ENCODE data around the gene CNPY1. TPM values are rescaled to one million over a fixed set of nuclear protein-coding genes. Genes with fewer than 3 reads are reported as not detected.

Gene CNPY1
- total RNA-seq, 1 experiment from 2014 or later, result not detected

DNA sequence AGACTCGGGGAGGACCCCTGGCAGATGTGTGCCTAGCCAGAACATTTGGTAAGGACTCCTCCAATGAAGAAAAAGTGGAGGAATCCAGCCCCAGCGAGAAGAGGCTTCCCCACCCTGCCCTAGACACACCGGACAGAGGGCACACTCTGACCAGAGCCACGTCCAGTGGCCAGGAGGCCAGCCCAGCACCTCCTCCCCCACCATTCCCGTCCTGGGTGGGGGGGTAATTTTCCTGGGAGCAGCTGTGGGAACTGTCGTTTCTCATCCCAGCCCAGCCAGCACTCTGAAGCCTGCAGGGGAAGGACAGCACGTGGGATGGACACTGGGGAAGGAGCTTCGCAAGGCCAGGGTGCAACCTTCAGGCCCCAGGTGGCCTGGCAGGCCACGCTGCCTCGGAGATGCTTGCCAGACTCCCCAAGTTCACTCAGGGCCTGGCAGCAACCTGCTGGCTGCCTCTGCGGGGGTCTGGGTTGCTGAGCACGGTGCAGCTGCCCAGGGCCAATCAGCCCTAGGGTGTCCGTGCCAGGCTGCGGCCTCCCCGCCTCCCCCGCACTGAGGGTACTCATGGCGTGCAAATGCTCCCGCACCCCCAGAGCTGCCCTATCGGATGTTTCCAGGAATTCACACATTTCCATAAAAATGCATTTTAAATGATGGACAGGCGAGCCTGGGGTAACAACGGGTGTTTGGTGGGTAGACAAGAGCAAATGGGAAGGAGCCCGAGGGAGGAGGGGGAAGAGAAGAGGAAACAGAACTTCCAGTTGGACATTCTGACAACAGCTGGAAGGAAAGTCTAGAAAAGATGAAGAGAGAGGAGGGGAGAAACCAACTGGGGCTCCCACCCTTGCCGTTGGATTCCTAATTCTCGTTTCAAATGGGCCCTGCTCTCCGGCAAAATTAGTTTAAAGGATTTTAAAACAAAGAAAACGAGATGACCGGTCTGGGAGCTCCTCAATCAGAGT is 90.3 kb downstream of the CNPY1 start:
- DNase-seq (ENCODE audit: low spot score), result no peak

DNA sequence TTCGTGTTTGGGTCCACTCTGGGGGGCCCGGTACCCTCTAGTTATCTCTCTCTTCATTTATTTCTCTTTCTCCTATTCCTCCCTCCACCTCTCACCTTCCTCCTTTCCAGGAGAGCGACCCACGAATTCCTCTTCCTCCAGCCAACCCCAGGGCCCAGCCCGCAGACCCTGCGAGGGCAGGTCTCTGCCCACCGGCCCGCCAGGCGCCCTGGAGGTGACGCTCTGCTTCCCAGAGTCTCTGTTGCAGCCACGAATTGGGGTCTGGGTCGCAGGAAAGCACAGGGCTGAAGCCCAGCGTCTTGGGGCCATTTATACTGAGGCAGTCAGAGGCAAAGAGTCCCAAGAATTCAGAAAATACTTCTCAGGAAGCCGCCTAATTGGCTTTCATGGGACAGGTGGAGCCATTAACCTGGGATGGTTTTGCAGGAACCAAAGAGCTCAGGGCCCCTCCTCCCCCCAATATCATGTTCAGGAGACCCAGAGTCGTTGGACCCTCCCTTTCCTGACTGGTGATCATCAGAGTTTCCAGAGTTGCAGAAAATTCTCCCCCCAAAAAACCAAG is 91.1 kb downstream of the CNPY1 start:
- no peak for DNase-seq (ENCODE audit: low spot score)

DNA sequence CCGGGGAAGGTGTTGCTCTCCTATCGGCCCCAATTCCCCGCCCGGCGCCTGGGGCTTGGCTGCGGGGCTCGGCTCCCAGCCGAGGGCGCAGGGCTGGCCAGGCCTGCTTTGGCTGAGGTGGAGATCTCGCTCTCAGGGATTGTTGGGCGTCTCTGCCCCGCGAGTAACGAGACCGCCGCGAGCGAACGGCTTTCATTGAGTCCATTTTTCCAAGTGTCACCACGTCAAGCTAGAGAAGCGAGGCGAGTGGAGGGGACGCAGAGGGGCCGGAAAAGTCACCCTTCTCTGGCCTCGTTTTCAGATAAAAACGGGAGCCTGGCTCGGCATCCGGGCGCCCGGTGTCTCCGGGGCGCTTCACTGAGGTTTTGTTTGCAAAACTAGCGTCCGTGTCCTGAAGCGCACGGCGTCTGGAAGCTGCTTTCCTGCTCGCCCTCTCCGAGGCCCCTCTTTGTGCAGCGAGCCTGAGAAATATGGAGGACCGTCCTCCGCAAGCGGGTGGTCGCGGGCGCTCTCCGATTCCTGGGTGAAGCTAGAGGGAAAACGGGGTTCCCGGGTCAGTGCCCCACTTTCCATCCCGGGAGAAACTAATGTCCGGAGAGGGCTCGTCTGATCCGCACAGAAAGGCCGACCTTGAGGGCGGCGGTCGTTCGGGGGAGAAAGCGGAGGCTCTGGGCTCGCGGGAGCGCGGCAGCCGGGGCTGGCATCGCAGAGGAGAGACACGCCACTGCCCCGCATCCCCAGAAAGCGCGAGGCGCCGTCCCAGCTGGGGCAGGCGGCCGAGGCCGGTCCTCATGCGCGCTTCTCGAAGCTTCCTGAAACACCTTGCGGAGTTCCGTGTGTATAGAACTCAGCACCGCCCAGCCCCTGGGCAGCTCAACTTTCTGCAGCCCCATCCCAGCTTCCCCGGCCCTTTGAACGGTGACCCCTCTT is 91.9 kb downstream of the CNPY1 start:
- no peak for DNase-seq (ENCODE audit: low spot score)

DNA sequence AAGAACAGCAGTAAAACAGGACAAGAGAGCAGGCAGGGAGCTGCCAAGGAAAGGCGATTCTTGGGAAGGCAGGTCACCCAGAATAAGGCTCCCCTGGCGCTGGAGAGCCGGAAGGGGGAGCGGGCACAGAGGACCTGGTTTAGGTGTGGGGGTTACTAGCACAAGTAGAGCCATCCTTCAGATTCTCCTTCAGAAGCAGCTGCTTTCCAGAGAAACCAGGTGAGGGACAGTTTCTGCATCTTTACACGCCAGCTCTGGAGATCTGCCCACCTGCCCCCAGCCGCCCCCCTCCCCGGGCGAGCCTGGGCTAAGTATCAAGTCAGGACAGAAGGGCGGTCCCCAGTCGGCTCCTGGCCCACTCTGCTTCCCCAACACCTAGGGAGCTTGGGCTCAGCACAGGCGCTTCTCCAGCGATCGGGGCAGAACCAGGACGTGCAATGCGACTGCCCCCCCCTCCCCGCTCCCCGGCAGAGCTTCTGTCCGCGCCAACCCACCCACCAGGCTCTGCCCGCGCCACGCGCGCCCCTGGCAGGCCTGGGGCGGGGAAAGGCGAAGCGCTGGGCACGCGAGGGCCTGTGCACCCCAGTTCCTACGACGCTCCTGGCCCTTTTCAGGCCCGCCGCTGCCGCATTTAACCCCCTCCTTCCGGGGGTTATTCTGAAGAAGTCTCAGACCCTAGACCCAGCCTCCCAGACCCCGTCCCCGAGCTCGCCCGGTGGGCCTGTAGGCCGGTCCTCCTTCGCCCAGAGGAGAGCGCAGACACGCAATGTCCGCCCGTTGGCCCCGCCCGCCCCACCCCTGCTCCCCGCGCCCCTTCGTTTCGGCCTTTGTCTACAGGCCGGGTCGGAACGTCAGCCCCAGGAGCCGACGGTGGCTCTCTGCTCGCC is 92.8 kb downstream of the CNPY1 start:
- DNase-seq (ENCODE audit: low spot score), result no peak

- DNase-seq (ENCODE audit: low spot score), result no peak
These were observed 93.7 kb downstream of the CNPY1 start for GRCh38 chr7:155452505-155453295.

GRCh38 chr7:155451840-155452239 is 94.5 kb downstream of the CNPY1 start:
- no peak for DNase-seq (ENCODE audit: low spot score)

Other genes with a start within 250 kb of the CNPY1 start
- gene INSIG1, start 248.7 kb downstream of the CNPY1 start, total RNA-seq (2014; rRNA removed; shearing (Covaris generic)), result 106 and 141 TPM in 2 replicates
- not detected in 2 replicates for gene EN2, start 88.4 kb downstream of the CNPY1 start, total RNA-seq (2014; rRNA removed; shearing (Covaris generic))
- gene RBM33, start 98.1 kb upstream of the CNPY1 start, total RNA-seq (2014; rRNA removed; shearing (Covaris generic)), result 17.0 and 18.6 TPM in 2 replicates